A549 (cell line): Measurements from ENCODE around the gene SLC46A2.

Source experiments
- CEBPB ChIP-seq, 2 experiments: fragments of >200 bp in 1 of 2; sonication (Bioruptor Twin) in 1 of 2; formaldehyde crosslinking in 1 of 2; IDR thresholded peaks; 2 replicates each; pipeline ENCODE4 v1.6.1; 2012 to 2016
- CTCF ChIP-seq: fragments of >200 bp; sonication (Bioruptor Twin); formaldehyde crosslinking; IDR thresholded peaks from 3 replicates; pipeline ENCODE4 v1.5.1; 2016
- EHMT2 ChIP-seq: fragments of 200-600 bp; sonication (generic); IDR thresholded peaks from 2 replicates; pipeline ENCODE4 v1.6.1; 2016; ENCODE audit warnings: antibody characterized with exemption, low read depth, mild to moderate bottlenecking, moderate library complexity
- JUNB ChIP-seq: fragments of >200 bp; sonication (Bioruptor Twin); formaldehyde crosslinking; IDR thresholded peaks from 2 replicates; pipeline ENCODE4 v1.6.1; 2016
- PHF8 ChIP-seq: fragments of 200-600 bp; sonication (generic); IDR thresholded peaks from 2 replicates; pipeline ENCODE4 v1.6.1; 2016; ENCODE audit warnings: low read depth, mild to moderate bottlenecking, antibody characterized with exemption, moderate library complexity, borderline replicate concordance
- POLR2A ChIP-seq: IDR thresholded peaks from 2 replicates; pipeline ENCODE4 v1.6.1; 2012; ENCODE audit warnings: mild to moderate bottlenecking, low read length
- ZC3H11A ChIP-seq: fragments of 450-650 bp; IDR thresholded peaks from 2 replicates; pipeline ENCODE4 v1.6.1; 2014; ENCODE audit warnings: antibody characterized with exemption, mild to moderate bottlenecking
- TF ChIP-seq, protein P1 (sequence below): fragments of 200-600 bp; sonication (generic); IDR thresholded peaks from 2 replicates; pipeline ENCODE4 v1.6.1; 2016; ENCODE audit warnings: antibody characterized with exemption, mild to moderate bottlenecking, moderate library complexity
- TF ChIP-seq, protein P2 (sequence below): fragments of >200 bp; sonication (Bioruptor Twin); formaldehyde crosslinking; IDR thresholded peaks from 3 replicates; pipeline ENCODE4 v1.6.1; 2016

- TF ChIP-seq CTCF = no peak
- TF ChIP-seq, protein P1, sequence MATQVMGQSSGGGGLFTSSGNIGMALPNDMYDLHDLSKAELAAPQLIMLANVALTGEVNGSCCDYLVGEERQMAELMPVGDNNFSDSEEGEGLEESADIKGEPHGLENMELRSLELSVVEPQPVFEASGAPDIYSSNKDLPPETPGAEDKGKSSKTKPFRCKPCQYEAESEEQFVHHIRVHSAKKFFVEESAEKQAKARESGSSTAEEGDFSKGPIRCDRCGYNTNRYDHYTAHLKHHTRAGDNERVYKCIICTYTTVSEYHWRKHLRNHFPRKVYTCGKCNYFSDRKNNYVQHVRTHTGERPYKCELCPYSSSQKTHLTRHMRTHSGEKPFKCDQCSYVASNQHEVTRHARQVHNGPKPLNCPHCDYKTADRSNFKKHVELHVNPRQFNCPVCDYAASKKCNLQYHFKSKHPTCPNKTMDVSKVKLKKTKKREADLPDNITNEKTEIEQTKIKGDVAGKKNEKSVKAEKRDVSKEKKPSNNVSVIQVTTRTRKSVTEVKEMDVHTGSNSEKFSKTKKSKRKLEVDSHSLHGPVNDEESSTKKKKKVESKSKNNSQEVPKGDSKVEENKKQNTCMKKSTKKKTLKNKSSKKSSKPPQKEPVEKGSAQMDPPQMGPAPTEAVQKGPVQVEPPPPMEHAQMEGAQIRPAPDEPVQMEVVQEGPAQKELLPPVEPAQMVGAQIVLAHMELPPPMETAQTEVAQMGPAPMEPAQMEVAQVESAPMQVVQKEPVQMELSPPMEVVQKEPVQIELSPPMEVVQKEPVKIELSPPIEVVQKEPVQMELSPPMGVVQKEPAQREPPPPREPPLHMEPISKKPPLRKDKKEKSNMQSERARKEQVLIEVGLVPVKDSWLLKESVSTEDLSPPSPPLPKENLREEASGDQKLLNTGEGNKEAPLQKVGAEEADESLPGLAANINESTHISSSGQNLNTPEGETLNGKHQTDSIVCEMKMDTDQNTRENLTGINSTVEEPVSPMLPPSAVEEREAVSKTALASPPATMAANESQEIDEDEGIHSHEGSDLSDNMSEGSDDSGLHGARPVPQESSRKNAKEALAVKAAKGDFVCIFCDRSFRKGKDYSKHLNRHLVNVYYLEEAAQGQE = no peak
- no peak for TF ChIP-seq POLR2A
- TF ChIP-seq CEBPB (IDR thresholded peaks at IDR 0.05) = no peak
- TF ChIP-seq PHF8 = no peak
- TF ChIP-seq, protein P2, sequence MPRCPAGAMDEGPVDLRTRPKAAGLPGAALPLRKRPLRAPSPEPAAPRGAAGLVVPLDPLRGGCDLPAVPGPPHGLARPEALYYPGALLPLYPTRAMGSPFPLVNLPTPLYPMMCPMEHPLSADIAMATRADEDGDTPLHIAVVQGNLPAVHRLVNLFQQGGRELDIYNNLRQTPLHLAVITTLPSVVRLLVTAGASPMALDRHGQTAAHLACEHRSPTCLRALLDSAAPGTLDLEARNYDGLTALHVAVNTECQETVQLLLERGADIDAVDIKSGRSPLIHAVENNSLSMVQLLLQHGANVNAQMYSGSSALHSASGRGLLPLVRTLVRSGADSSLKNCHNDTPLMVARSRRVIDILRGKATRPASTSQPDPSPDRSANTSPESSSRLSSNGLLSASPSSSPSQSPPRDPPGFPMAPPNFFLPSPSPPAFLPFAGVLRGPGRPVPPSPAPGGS = no peak
- TF ChIP-seq JUNB = no peak
- TF ChIP-seq ZC3H11A = no peak
- TF ChIP-seq EHMT2 = no peak
Observed at GRCh38 chr9:112866662-112867274, 23.9 kb downstream of the SLC46A2 start.
